D341Med (cell line): ENCODE measurements around the gene TRMU.
"Not testable (repeated sequence)": the region's sequence is repeated elsewhere in the genome, so short reads cannot be mapped to it uniquely, and the experiment has no call there.

ENCODE experiments used
- DNase-seq: peaks from one replicate; pipeline ENCODE4 v3.0.0; 2012; ENCODE audit warnings: low spot score

Gene TRMU

DNA sequence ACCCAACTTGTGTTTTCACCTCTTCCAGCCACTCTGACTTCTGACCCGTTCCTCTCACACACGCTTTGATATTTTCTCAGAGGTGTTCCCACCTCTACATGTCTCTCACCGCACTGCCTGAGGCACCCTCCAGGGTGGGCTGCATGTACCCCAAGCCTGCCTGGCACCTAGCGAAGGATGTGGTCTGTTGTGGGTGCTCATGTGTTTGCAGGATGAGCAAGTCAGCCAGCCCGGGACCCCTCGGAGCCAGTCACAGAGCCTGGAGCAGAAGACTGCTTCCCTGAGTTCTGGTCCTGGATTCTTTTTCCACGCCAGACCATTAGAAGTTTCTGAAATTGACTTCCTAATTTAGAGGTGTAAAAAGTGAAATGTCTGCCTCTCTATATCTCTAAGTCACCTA is 35.0 kb upstream of the TRMU start:
- DNase-seq = no peak

DNA sequence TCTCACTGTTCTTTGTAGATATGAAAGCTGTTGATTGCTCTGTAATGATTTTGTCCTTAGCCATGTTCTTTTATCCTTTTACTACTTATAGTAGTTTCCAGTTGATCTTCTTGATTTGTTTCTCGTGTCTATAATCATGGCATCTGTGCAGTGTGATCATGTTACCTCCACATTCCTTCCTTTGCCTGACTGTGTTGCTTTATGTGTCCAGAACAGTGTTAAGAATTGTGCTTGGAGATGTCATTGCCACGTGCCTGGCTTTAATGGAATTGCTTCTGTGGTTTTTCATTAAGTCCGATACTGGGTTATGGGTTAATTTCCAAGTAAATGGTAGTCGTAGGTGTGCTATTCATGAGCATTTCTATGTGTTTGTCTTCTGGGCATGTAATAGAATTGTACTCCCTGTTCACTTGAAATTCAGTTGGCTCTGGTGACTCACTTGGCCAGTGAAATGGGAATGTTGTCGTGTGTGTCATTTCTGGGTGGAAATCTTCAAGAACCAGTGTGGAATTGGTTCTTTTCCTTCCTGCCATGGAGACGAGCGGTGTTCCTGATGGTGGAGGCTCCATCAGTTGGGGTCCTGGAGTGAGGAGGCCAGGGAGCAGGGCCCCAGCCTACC is 32.1 kb upstream of the TRMU start:
- no peak for DNase-seq

DNA sequence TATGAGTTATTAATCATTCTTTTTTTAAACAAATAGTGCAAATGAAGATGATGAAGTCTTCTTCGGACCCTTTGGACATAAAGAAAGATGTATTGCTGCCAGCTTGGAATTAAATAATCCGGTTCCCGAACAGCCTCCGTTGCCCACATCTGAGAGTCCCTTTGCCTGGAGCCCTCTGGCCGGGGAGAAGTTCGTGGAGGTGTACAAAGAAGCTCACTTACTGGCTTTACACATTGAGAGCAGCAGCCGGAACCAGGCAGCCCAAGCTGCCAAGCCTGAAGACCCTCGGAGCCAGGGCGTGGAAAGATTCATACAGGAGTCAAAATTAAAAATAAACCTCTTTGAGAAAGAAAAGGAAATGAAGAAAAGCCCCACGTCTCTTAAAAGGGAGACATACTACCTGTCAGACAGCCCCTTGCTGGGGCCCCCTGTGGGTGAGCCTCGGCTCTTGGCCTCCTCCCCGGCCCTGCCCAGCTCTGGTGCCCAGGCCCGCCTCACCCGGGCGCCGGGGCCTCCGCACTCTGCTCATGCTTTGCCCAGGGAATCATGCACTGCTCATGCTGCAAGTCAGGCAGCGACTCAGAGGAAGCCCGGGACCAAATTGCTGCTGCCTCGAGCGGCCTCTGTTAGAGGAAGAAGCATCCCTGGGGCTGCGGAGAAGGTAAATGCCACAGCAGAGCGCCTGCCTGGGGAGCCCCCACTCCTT is 27.1 kb upstream of the TRMU start:
- no peak for DNase-seq

DNA sequence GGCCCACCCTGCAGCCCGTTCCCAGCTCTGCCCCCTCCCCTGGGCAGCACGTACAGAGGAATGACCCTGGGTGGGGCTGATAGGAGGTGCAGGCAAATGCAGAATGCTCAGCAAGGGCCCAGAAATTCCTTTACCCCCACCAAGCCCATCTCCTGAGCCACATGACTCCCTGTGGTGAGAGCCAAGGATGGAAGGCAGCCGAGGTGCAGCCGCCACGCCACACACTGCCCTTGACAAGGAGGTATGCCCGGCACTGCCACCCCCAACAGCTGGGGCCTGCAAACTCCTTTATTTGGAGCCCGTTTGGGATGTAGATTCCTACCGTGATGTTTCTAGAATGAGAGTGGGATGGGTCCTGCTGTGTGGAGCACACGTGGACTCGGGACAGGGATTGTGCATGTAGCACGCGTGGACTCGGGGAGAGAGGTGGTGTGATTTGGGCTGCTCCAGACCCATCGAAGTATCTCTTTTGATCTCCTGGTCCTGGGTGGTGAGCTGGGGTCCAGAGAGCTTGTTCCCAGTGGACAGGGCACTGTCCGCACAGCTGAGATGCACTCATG is 25.9 kb upstream of the TRMU start:
- no peak for DNase-seq

DNA sequence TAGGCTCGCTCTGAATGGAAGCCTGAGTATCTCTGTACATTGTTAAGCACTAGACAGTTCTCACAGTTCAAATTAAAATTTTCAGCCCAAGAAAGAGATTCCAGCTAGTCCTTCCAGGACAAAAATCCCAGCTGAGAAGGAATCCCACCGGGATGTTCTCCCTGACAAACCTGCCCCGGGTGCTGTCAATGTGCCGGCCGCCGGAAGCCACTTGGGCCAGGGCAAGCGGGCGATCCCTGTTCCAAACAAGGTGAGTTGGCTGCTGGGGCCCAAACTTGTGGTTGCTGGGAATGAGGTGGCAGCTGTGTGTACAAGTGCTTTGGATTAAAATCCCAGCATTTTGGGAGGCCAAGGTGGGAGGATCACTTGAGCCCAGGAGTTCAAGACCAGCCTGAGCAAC is 23.5 kb upstream of the TRMU start:
- no peak for DNase-seq

DNA sequence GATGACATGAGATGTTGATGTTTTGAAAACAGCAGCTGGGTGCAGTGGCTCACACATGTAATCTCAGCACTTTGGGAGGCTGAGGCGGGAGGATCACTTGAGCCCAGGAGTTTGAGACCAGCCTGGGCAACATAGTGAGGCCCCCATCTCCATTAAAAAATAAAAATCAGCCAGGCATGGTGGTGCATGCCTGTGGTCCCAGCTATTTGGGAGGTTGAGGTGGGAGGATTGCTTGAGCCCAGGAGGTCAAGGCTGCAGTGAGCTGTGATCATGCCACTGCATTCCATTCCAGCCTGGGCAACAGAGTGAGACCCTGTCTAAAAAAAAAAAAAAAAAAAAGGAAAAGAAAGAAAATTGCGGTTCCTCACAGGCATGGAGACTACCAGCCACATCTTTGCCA is 22.7 kb upstream of the TRMU start:
- not testable (repeated sequence) for DNase-seq

DNA sequence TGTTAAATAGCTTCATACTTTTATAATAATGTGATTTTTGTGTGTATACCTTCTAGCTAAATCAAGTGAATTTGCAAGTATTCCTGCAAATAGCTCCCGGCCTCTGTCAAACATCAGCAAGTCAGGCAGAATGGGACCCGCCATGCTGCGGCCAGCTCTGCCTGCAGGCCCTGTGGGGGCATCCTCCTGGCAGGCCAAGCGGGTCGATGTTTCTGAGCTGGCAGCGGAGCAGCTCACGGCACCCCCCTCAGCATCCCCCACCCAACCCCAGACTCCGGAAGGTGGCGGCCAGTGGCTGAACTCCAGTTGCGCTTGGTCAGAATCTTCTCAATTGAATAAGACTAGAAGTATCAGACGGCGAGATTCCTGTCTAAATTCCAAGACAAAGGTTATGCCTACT is 19.5 kb upstream of the TRMU start:
- DNase-seq = no peak

DNA sequence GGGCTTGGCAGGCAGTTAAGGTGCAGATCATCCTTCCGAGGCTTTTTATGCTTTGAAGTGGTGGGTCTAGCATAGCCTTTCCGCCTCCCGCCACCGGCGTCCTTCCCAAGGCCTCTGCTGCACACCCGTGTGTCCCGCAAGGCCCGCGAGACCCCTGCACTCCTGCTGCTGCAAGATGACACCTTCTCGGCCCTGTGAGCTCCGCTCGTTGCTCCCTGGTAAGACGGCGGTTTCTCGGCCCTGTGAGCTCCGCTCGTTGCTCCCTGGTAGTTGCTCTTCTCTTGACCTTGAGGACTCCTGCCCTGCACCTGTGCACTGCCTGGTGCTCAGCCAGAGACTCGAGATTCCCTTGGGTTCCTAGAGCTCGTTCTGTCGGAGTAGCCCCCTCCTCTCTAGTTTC is 17.9 kb upstream of the TRMU start:
- no peak for DNase-seq

DNA sequence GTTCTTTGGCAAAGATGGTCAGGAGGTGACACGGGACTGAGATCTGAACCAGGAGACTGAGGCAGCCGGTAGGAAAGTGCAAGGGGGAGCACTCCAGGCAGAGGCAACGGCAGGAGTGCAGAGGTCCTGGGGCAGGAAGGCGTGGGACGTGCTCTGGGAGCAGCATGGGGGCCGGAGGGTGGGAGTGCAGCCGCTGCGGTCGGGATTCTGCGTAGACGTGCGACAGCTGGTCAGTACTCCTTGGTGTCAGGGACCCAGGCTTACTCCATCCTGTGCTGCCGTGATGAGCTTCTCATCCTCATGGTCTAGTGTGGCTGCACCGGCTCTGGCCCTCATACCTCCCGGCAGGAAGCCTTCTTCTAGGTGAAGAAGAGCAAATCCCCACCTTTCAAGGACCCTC is 16.9 kb upstream of the TRMU start:
- DNase-seq = no peak

DNA sequence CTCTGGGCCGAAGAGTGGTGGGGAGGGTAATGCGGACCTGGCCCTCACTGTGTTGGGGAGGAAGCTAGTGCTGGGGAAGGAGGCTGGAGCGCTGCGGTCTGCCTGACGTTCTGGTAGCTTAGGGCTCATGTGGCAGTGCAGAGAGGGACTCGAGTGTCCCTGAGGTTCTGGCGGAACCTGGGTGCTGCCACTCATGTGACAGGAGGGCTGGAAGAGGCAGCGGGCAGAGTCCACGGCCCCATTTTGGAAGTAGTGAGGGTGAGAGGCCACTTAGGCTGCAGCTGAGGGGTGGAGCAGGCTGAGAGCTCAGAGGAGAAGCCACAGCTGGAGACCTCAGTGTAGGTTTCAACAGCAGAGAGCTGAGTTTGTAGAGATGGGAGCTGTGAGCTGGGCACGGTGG is 16.2 kb upstream of the TRMU start:
- DNase-seq = no peak

DNA sequence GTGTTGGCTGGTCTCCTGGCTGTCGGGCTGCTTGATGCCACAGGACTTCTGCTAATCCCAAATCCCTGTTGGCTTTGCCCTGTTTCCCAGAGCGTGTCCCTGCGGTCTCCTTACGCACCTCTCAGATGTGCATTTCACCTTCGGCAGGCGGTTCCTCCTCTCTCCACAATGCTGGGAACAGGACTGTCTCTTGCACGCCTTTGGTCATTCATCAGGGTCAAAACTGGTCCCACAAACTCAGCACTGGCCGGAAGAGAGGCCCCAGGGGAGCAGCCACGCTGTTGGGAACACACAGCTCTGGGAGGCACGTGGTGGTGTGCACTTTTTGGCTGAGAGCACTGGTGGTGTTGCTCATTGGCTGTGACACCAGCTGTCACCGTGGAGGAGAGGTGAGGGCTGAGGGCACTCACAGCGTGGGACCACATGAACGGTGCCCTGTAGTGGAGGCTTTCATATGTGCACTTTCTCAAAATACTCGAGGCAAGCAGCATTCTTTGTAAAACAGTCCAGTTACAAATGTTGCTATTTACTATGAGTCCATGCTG is 15.3 kb upstream of the TRMU start:
- DNase-seq = no peak

DNA sequence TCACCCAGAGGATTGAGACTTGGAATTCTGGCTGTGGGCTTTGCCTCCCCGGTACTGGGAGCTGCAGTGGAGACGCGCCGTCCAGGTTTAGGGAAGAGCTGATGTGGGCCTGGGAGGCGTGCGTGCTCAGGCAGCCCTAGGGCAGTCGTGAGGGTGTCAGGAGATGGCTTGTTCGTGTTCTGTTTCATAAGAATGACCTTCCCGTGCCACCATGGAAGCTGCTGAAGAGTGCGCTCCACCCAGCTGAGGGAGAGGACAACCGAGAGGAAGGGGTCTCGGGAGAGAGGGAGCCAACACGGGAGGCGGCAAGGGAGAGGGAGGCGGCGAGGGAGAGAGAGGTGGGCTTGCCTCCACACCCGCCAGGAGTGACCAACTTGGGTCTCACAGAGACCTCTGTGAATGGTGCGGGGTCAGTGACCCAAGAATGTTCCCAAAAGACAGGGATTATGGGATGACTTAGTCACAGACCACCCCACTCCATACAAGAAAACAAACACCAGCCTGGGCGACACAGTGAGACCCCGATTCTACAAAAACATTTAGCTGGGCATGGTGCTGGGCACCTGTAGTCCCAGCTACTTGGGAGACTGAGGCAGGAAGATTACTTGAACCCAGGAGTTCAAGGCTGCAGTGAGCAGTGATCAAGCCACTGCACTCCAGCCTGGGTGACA is 14.7 kb upstream of the TRMU start:
- DNase-seq = no peak

DNA sequence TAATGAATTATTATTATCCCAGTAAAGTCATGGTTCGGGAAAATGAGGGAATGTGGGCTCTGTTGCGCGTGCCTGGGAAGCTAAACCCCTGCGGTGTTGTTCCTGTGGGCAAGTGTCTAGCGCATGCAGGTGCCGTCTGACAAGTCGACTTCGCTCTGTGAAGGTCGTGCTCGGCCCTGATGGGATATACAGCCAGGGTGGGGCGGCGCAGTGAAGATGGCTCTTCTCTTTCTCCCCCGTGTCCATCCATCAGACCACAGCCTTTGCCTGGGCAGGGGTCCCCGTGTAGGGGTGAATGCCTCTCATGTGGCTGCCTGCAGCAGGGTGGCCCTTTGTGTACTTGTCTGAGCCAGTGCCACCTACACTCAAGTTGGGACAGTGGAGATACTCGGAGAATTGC is 12.8 kb upstream of the TRMU start:
- DNase-seq = no peak

DNA sequence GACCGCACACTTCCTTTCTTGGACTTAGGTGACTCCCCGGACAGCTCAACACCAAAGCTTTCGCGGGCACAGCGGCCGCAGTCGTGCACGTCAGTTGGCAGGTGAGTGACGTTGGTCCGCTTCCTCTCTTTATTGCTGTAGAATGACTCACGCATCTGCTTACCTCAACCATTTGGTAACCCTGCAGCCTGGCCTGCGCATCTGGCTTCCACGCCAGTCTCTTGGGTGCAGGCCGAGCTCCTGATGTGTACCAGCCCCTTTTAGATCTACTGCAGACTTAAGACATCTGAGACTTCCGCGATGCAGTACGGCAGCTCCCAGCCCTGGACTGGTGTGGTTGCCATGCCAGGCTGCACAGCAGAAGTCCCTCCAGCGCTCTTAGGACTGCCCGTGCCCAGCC is 12.4 kb upstream of the TRMU start:
- DNase-seq = no peak

DNA sequence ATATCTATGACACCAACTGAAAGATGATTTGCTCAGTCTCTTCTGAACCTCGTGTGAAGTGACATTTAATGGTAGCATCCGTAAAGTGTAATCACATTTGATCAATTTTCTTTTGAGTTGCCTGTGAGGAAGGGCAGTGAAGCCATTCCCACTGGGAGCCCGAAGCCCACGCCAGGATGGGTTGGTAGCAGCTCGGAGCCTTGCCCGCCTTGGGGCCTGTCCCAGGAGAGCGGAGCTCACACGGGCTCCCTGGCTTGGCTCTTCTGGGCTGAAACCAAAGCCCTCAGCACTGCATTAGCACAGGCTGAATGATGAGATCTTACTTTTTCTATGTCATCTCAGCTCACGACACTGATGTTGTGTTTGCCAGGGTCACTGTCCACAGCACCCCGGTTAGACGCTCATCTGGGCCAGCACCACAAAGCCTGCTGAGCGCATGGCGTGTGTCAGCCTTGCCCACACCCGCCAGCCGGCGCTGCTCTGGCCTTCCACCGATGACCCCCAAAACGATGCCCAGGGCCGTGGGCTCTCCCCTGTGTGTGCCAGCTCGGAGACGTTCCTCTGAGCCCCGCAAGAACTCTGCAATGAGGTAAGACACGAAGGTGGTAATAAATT is 9.3 kb upstream of the TRMU start:
- no peak for DNase-seq

DNA sequence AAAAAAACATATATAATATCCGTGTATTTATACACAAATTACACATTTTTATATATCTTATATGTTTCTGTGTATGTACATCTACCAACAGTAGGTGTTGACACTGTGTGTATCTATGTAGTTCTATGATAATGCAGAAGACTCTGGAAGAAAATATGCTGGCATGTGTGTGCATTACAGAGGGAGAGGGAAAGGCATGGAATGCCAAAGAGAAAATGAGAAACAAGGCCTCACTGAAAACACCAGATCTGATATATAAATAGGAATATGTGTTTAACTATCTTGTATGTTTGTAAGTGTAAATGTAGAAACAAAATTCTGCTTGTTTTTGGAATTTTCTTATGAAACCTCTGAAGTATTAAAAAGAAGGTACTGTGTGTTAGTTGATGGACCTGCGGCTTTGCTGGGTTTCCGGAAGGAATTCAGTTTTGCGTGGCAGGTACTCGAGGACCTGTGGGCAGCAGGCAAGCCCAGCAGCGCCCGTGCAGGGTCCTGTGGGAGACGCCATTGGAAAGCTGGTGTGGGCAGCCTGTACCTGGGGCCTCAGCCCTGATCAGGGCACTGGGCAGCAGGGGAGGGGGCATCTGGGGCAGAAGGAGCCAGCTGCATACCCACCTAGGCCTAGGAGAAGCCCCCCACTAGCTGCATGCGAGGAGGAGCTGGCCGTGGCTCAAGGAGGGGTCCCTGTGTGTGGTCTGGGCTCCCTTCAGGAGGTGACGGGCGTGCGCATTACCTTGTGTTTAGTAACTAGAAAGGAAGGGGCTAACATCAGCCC is 7.6 kb upstream of the TRMU start:
- DNase-seq = no peak

DNA sequence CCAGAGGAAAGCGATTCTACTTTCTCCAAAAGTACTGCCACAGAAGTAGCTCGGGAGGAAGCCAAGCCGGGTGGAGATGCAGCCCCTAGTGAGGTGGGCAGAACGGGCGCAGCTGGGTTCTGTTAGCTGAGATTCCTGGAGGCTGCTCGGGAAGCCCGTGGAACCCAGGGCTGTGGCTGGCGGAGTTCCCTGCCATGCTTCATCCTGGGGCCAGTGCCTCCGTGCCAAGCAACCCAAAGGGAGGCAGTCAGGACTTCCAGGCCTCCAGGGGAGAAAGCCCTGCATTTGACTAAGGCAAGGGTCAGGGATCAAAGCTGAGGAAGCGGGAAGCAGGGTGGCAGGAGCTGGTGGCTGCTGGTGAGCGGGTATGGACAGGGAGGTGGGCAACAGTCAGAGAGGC is 6.7 kb upstream of the TRMU start:
- DNase-seq = no peak

DNA sequence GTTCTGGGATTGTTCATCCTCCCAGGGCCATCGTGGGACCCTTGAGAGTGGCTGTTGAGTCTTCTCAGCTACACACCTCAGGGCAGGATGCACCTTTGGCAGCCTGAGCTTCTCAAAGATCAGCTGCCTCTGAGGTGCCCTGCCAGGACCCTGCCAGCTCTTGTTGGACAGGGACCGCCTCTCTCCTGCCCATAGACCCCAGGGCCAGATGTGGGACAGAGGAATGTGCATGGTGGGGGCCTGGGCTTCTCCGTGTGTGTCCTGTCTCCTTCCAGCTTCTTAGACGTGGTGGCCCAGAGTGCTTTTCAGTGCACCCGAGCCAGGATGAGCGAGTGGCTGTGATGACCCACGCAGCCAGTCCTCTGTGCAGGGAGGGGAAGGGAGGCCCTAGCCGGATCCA is 5.9 kb upstream of the TRMU start:
- no peak for DNase-seq

DNA sequence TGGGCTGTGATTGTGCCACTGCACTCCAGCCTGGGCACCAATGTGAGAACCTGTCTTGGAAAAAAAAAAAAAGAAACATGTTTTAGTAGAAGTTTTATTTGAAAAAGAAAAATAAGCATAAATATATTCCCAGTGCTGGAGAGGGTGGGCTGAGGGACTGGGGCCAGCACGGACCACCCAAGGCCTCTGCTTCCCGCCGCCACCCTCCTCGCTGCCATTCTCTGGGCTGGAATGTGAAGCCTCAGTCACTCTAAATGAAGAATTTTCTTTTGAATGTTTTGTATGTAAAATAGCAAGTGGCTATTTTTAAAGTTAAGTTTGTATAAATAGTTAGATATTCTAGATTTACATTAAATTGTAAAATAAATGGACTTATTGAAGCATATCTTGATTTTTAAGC is 5.1 kb upstream of the TRMU start:
- no peak for DNase-seq

DNA sequence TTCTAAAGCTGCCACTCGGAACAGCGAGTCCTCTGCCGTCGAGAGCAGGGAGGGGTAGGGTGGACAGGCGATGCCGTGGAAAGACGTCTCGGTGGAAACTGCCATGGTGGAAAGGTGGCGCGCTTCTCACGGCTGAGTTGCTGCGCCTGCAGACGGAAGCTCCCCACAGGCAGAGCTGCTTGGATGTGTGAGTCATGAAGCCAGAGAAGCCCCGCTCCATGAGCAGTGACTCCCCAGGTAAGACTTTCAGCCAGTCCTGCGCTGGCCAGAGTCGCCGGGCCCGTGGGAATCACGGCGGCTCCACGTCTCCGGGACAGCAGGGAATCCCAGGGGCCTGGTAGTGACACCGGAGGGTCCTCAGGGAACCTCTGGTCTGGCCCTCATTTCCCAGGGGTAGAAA is 4.0 kb upstream of the TRMU start:
- no peak for DNase-seq

DNA sequence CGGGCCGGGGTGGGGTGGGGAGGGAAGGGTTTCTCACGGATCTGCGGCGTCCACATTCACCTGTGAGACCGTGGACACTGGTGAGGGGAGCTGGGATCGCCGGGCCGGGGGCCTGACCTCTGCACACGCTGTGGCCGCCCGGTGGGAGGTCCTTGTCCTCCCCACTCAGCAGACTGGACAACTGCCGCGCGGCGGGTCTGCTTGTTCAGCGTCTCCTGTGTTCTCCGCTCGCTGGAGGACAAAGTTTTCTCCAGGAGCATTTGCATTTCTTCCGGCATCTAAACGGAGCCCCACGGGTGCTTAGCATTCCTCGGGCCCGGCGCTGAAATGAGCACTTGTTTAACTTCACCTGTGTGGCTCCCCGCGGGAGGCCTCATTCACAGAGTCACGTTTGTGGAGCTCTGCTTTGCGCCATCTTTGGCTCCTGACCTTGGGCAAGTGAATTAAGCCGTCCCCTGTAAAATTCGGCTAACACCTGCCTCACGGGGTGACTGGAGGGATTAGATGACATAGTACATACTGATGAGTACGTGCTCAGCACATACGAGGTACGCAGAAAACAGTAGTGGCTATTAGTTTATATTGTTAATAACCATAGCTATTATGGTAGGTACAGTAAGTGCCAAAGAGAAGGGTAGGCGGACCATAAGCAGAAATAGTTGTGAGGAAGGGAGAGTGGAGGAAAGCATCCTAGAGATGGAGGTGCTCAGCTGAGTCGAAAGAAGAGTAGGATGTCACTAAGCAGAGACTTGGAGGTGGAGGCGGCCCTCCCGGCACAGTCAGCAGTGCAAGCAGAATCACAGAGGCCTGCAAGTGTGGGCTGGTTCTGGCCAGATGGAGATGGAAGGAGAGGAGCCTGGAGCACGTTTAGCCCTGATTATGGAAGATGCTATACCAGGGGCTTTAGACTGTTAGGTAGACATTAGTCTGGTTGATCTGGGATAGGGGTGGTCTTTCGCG is 885 bp downstream of the TRMU start:
- DNase-seq = no peak
